ENCODE measurements around the gene OR4A16. TPM values are rescaled to one million over a fixed set of nuclear protein-coding genes. Genes with fewer than 3 reads are reported as not detected.

Gene OR4A16
- total and polyA plus RNA-seq, 4 donors: not detected

- no peak overlapping the region for H3K4me3 ChIP-seq (ENCODE audit: low read depth in 1 of 3, low read length in 3 of 3)
- TF ChIP-seq MAX (IDR thresholded peaks at IDR 0.05): no peak
- no peak for TF ChIP-seq YY1 (IDR thresholded peaks at IDR 0.05)
- no peak for TF ChIP-seq TAF1 (conservative IDR thresholded peaks at IDR 0.05)
- TF ChIP-seq EGR1 (IDR thresholded peaks at IDR 0.05; ENCODE audit: low read depth in 2 of 2): no peak
- no peak for TF ChIP-seq GABPA (IDR thresholded peaks at IDR 0.05 in 1 of 2, conservative IDR thresholded peaks at IDR 0.05 in 1 of 2)
- no peak for TF ChIP-seq ATF3 (IDR thresholded peaks at IDR 0.05)
- TF ChIP-seq NR2F2 (IDR thresholded peaks at IDR 0.05): no peak
- no peak for TF ChIP-seq SP1 (IDR thresholded peaks at IDR 0.05)
- H3K27me3 ChIP-seq (ENCODE audit: control insufficient read depth in 4 of 4, insufficient read depth in 4 of 4, low read length in 3 of 4): no peaks in the 10 kb centered on the region
- H3K9ac ChIP-seq (ENCODE audit: low read depth in 1 of 2, low read length in 2 of 2): no peak overlapping the region
- H3K4me1 ChIP-seq (ENCODE audit: control insufficient read depth in 4 of 4, insufficient read depth in 4 of 4, low read length in 3 of 4): no peaks in the 10 kb centered on the region
- no peaks in the 10 kb centered on the region for H3K36me3 ChIP-seq (ENCODE audit: control insufficient read depth in 4 of 4, insufficient read depth in 3 of 4, low read depth in 1 of 4, low read length in 3 of 4)
- 19% methylated on average over 1 of the region's 1 CpG for WGBS
- DNase-seq (ENCODE audit: low spot score): no peak
- no peak overlapping the region for H3K27ac ChIP-seq (ENCODE audit: low read depth in 1 of 2, low read length in 2 of 2)
- no peaks in the 10 kb centered on the region for H3K9me3 ChIP-seq (ENCODE audit: control insufficient read depth in 4 of 4, low read length in 3 of 4)
These were observed 6.0 kb downstream of the OR4A16 start for GRCh38 chr11:55349032-55349431.

GRCh38 chr11:55357560-55358184 lies 14.7 kb downstream of the OR4A16 start:
- Histone ChIP-seq H3K36me3 (ENCODE audit: control insufficient read depth in 4 of 4, insufficient read depth in 3 of 4, low read depth in 1 of 4, low read length in 3 of 4) (no peaks in the 10 kb centered on the region), H3K27ac (ENCODE audit: low read depth in 1 of 2, low read length in 2 of 2) (no peak overlapping the region), H3K9me3 (ENCODE audit: control insufficient read depth in 4 of 4, low read length in 3 of 4) (peaks cover 0 to 2% (median 0%) of the 10 kb centered on the region in 4 donors), H3K27me3 (ENCODE audit: control insufficient read depth in 4 of 4, insufficient read depth in 4 of 4, low read length in 3 of 4) (no peaks in the 10 kb centered on the region), H3K4me1 (ENCODE audit: control insufficient read depth in 4 of 4, insufficient read depth in 4 of 4, low read length in 3 of 4) (no peaks in the 10 kb centered on the region), H3K4me3 (ENCODE audit: low read depth in 1 of 3, low read length in 3 of 3) (no peak overlapping the region), H3K9ac (ENCODE audit: low read depth in 1 of 2, low read length in 2 of 2) (no peak overlapping the region)
- 13% methylated on average over 1 of the region's 1 CpG for WGBS
- TF ChIP-seq MAX (IDR thresholded peaks at IDR 0.05) (no peak), RAD21 (IDR thresholded peaks at IDR 0.05) (peak in 1 of 2 donors; percentile 24), SP1 (IDR thresholded peaks at IDR 0.05) (no peak)
- DNase-seq (ENCODE audit: low spot score): no peak

- no peak within 1 kb of the TSS for H3K27ac ChIP-seq (ENCODE audit: low read depth in 1 of 2, low read length in 2 of 2)
- WGBS: 54% methylated on average over 4 of the region's 4 CpGs
- no peak within 1 kb of the TSS for H3K9ac ChIP-seq (ENCODE audit: low read depth in 1 of 2, low read length in 2 of 2)
- H3K36me3 ChIP-seq (ENCODE audit: control insufficient read depth in 4 of 4, insufficient read depth in 3 of 4, low read depth in 1 of 4, low read length in 3 of 4): no peaks in the 10 kb centered on the region
- no peak within 1 kb of the TSS for H3K4me3 ChIP-seq (ENCODE audit: low read depth in 1 of 3, low read length in 3 of 3)
- no peaks in the 10 kb centered on the region for H3K4me1 ChIP-seq (ENCODE audit: control insufficient read depth in 4 of 4, insufficient read depth in 4 of 4, low read length in 3 of 4)
- TF ChIP-seq EGR1 (IDR thresholded peaks at IDR 0.05; ENCODE audit: low read depth in 2 of 2) (no peak), GABPA (IDR thresholded peaks at IDR 0.05 in 1 of 2, conservative IDR thresholded peaks at IDR 0.05 in 1 of 2) (no peak), ATF3 (IDR thresholded peaks at IDR 0.05) (no peak), JUND (IDR thresholded peaks at IDR 0.05) (no peak), TAF1 (conservative IDR thresholded peaks at IDR 0.05) (no peak), SP1 (IDR thresholded peaks at IDR 0.05) (no peak), NR2F2 (IDR thresholded peaks at IDR 0.05) (no peak), MAX (IDR thresholded peaks at IDR 0.05) (no peak), FOXA1 (IDR thresholded peaks at IDR 0.05) (no peak), RAD21 (IDR thresholded peaks at IDR 0.05) (no peak), HNF4G (IDR thresholded peaks at IDR 0.05) (no peak), YY1 (IDR thresholded peaks at IDR 0.05) (no peak), CTCF (IDR thresholded peaks at IDR 0.05; ENCODE audit: low read depth, low read length, missing input control) (no peak), HNF4A (conservative IDR thresholded peaks at IDR 0.05) (no peak), RXRA (IDR thresholded peaks at IDR 0.05) (no peak), ZBTB33 (IDR thresholded peaks at IDR 0.05) (no peak), FOXA2 (IDR thresholded peaks at IDR 0.05) (no peak), REST (IDR thresholded peaks at IDR 0.05) (no peak)
- no peak for DNase-seq (ENCODE audit: low spot score)
- H3K9me3 ChIP-seq (ENCODE audit: control insufficient read depth in 4 of 4, low read length in 3 of 4): no peaks in the 10 kb centered on the region
- H3K27me3 ChIP-seq (ENCODE audit: control insufficient read depth in 4 of 4, insufficient read depth in 4 of 4, low read length in 3 of 4): no peaks in the 10 kb centered on the region
These were observed 24.7 kb downstream of the OR4A16 start, which contains the start of gene OR4A15 for GRCh38 chr11:55367674-55368073. Gene OR4A15, plus strand, starts transcription at chr11:55367974. Its CDS starts 0 bp downstream, at chr11:55367974.
